Keratinocyte (primary cell): ENCODE results near the gene HMGXB3. TPM values are rescaled to one million over a fixed set of nuclear protein-coding genes. Genes with fewer than 3 reads are reported as not detected.

Source experiments
- DNase-seq: peaks from one replicate; pipeline ENCODE4 v3.0.0-alpha.2; 2011; ENCODE audit warnings: low read depth, missing footprints, low spot score
- FAIRE-seq: peaks from 2 replicates; lab custom pipeline; 2011; peaks lifted over from hg19 to GRCh38; lab: Jason Lieb, UNC
- H2AFZ ChIP-seq: 2 replicates; pipeline ENCODE4 v1.6.0; 2012; ENCODE audit warnings: low read length, control low read depth, inconsistent platforms; ENCODE audit not compliant: control insufficient read depth
- H3K27ac ChIP-seq: 2 replicates; pipeline ENCODE4 v1.5.1; 2011; ENCODE audit warnings: low read length; ENCODE audit not compliant: control insufficient read depth, insufficient read depth
- H3K27me3 ChIP-seq: 3 replicates; pipeline ENCODE4 v1.6.0; 2011; ENCODE audit warnings: low read length; ENCODE audit not compliant: control insufficient read depth, insufficient read depth; ENCODE audit errors: extremely low read depth
- H3K36me3 ChIP-seq, 2 experiments: 2 replicates in 1 of 2; 3 replicates in 1 of 2; pipeline ENCODE4 v1.5.1; 2011; ENCODE audit warnings: low read length in 2 of 2, mild to moderate bottlenecking in 1 of 2; ENCODE audit not compliant: control insufficient read depth in 2 of 2, insufficient read depth in 2 of 2; ENCODE audit errors: extremely low read depth in 1 of 2
- H3K4me1 ChIP-seq: 3 replicates; pipeline ENCODE4 v1.5.1; 2011; ENCODE audit warnings: low read length; ENCODE audit not compliant: control insufficient read depth, insufficient read depth; ENCODE audit errors: extremely low read depth
- H3K4me2 ChIP-seq: 3 replicates; pipeline ENCODE4 v1.6.0; 2011; ENCODE audit warnings: low read depth, low read length; ENCODE audit not compliant: control insufficient read depth, insufficient read depth; ENCODE audit errors: extremely low read depth
- H3K4me3 ChIP-seq, 3 experiments: fragments of 200-600 bp in 1 of 3; sonication (generic) in 1 of 3; 2 replicates in 2 of 3; 3 replicates in 1 of 3; pipeline ENCODE4 v1.5.1; 2011 to 2016; ENCODE audit warnings: low read length in 3 of 3, mild to moderate bottlenecking in 3 of 3, control low read depth in 2 of 3, inconsistent platforms in 1 of 3, low read depth in 1 of 3, mixed read lengths in 1 of 3, mixed run types in 1 of 3, moderate library complexity in 1 of 3; ENCODE audit not compliant: control insufficient read depth in 2 of 3, insufficient read depth in 2 of 3; ENCODE audit errors: extremely low read depth in 1 of 3
- H3K79me2 ChIP-seq: 2 replicates; pipeline ENCODE4 v1.6.0; 2012; ENCODE audit warnings: low read length; ENCODE audit not compliant: control insufficient read depth, insufficient read depth
- H3K9ac ChIP-seq: 3 replicates; pipeline ENCODE4 v1.6.0; 2011; ENCODE audit warnings: low read length; ENCODE audit not compliant: control insufficient read depth, insufficient read depth; ENCODE audit errors: extremely low read depth
- H3K9me1 ChIP-seq: 3 replicates; pipeline ENCODE4 v1.6.0; 2011; ENCODE audit warnings: low read length; ENCODE audit not compliant: control insufficient read depth, insufficient read depth; ENCODE audit errors: extremely low read depth
- H3K9me3 ChIP-seq: 2 replicates; pipeline ENCODE4 v1.5.1; 2012; ENCODE audit warnings: low read depth, low read length; ENCODE audit not compliant: control insufficient read depth
- H4K20me1 ChIP-seq: 3 replicates; pipeline ENCODE4 v1.6.0; 2011; ENCODE audit warnings: low read length; ENCODE audit not compliant: control insufficient read depth, insufficient read depth; ENCODE audit errors: extremely low read depth
- CTCF ChIP-seq, 3 experiments: IDR thresholded peaks in 1 of 3; conservative IDR thresholded peaks in 1 of 3; optimal IDR thresholded peaks in 1 of 3; 2 replicates in 2 of 3; 3 replicates in 1 of 3; pipeline versions ENCODE3 to v1.5.1; 2011; ENCODE audit warnings: low read length in 3 of 3, mild to moderate bottlenecking in 3 of 3, moderate library complexity in 2 of 3, control low read depth in 1 of 3, inconsistent platforms in 1 of 3; ENCODE audit not compliant: insufficient read depth in 2 of 3; ENCODE audit errors: extremely low read depth in 1 of 3
- EZH2 ChIP-seq: IDR thresholded peaks from one replicate; pipeline ENCODE4 v1.6.1; 2012; ENCODE audit warnings: inconsistent platforms, mild to moderate bottlenecking, low read length, moderate library complexity
- dilution Hi-C: fragments of 300-500 bp; cut with MboI; formaldehyde crosslinking; loops from one replicate; pipeline ENCODE4 v1.7.0; 2020; ENCODE audit warnings: low sequenced_read_pairs; ENCODE audit not compliant: extremely low pct_ligation_motif_present
- polyA plus RNA-seq, 5 experiments: library from polyadenylated mRNA; depleted of rRNA in 3 of 5; stranded (reverse) in 3 of 5; stranded (forward) in 1 of 5; unstranded in 1 of 5; fragments of >200 nt; gene quantifications; 1 replicate in 1 of 5; 2 replicates in 3 of 5; 3 replicates in 1 of 5; pipeline versions ENCODE4 v1.2.1 to v1.2.3, GENCODE V29; 2011 to 2012; ENCODE audit warnings: missing spikeins in 2 of 5, low read depth in 1 of 5, low replicate concordance in 1 of 5

The HMGXB3 gene
- polyA plus RNA-seq, 1 donor (not counting 4 experiments of a cell fraction or from before 2014, with no cell fraction given) = 39.4 TPM

GRCh38 chr5:150081541-150082283, 81.2 kb downstream of the HMGXB3 start:
- Histone ChIP-seq H3K4me3 (no peak overlapping the region), H3K27ac (no peak overlapping the region), H3K79me2 (no peaks in the 10 kb centered on the region), H3K4me2 (no peak overlapping the region), H3K9ac (no peak overlapping the region), H3K9me3 (no peaks in the 10 kb centered on the region), H3K36me3 (no peaks in the 10 kb centered on the region), H4K20me1 (no peaks in the 10 kb centered on the region), H3K9me1 (no peaks in the 10 kb centered on the region), H3K4me1 (no peaks in the 10 kb centered on the region), H2AFZ (no peak overlapping the region), H3K27me3 (peaks cover 41% of the 10 kb centered on the region)
- TF ChIP-seq EZH2 (no peak), CTCF (optimal IDR thresholded peaks at IDR 0.05 in 1 of 3, IDR thresholded peaks at IDR 0.05 in 1 of 3, conservative IDR thresholded peaks at IDR 0.05 in 1 of 3; ENCODE audit: extremely low read depth in 1 of 3, insufficient read depth in 2 of 3, low read length in 3 of 3) (no peak)
- FAIRE-seq = no peak
- DNase-seq = no peak
- dilution Hi-C loops = no loop called here

GRCh38 chr5:150082374-150082773, 81.8 kb downstream of the HMGXB3 start:
- H3K36me3 ChIP-seq = no peaks in the 10 kb centered on the region
- no peaks in the 10 kb centered on the region for H3K9me1 ChIP-seq
- no peaks in the 10 kb centered on the region for H4K20me1 ChIP-seq
- FAIRE-seq = no peak
- no peak for DNase-seq
- TF ChIP-seq EZH2 = no peak
- no peak for TF ChIP-seq CTCF (optimal IDR thresholded peaks at IDR 0.05 in 1 of 3, IDR thresholded peaks at IDR 0.05 in 1 of 3, conservative IDR thresholded peaks at IDR 0.05 in 1 of 3; ENCODE audit: extremely low read depth in 1 of 3, insufficient read depth in 2 of 3, low read length in 3 of 3)
- no peak overlapping the region for H2AFZ ChIP-seq
- dilution Hi-C loops = no loop called here
- no peaks in the 10 kb centered on the region for H3K79me2 ChIP-seq
- H3K27ac ChIP-seq = no peak overlapping the region
- H3K9ac ChIP-seq = no peak overlapping the region
- no peak overlapping the region for H3K4me2 ChIP-seq
- peaks cover 44% of the 10 kb centered on the region for H3K27me3 ChIP-seq
- no peaks in the 10 kb centered on the region for H3K9me3 ChIP-seq
- no peaks in the 10 kb centered on the region for H3K4me1 ChIP-seq
- no peak overlapping the region for H3K4me3 ChIP-seq
